Measurements from ENCODE around the gene SHC2.

DNA sequence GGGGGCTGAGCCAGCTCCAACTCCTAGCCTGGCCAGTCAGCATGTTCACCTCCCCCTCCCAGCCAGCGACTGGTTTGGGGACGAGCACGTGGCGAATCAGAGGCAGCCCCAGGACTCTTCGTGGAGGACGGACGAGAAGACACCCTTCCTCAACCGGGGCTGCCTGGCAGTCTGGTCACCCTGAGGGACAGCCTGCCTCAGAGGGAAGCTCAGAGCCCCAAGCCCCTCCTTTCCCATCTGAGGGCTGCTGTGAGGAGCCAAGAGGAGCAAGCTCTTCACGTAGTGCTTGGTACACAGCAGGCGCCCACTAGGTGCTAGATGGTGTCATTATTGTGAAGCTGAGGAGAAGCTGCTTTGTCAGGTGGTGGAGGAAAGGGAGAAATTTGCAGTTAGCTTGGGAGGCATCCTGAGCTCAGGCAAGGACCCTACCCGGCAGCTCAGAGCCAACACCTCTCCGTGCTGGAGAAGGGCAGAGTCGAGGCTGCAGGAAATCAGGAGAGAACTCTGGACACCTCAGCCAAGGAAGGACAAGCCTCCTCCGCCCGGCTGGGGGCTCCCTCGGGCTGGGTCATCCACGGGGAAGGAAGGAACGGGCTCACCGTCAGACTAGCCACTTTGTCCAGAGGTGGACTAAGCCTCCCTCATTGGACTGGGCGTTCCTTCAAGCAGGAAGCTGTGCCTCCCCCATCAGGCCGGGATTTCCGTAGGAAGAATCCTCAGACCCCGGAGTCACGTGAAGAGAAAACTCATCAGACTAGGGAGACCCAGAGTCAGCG is 37.0 kb downstream of the SHC2 start:
- TF ChIP-seq, protein P1, sequence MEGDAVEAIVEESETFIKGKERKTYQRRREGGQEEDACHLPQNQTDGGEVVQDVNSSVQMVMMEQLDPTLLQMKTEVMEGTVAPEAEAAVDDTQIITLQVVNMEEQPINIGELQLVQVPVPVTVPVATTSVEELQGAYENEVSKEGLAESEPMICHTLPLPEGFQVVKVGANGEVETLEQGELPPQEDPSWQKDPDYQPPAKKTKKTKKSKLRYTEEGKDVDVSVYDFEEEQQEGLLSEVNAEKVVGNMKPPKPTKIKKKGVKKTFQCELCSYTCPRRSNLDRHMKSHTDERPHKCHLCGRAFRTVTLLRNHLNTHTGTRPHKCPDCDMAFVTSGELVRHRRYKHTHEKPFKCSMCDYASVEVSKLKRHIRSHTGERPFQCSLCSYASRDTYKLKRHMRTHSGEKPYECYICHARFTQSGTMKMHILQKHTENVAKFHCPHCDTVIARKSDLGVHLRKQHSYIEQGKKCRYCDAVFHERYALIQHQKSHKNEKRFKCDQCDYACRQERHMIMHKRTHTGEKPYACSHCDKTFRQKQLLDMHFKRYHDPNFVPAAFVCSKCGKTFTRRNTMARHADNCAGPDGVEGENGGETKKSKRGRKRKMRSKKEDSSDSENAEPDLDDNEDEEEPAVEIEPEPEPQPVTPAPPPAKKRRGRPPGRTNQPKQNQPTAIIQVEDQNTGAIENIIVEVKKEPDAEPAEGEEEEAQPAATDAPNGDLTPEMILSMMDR (IDR thresholded peaks at IDR 0.05; ENCODE audit: control extremely low read depth in 1 of 3, insufficient read depth in 1 of 3, low read depth in 1 of 3, low read length in 3 of 3), result no peak
- TF ChIP-seq HDAC2 (IDR thresholded peaks at IDR 0.05; ENCODE audit: borderline replicate concordance in 1 of 2, low read depth in 2 of 2, low read length in 2 of 2) (no peak), EZH2 (IDR thresholded peaks at IDR 0.05; ENCODE audit: low read depth, low read length, severe bottlenecking) (no peak), POLR2AphosphoS5 (IDR thresholded peaks at IDR 0.05; ENCODE audit: low read depth, low read length) (no peak), POLR2A (IDR thresholded peaks at IDR 0.05; ENCODE audit: control extremely low read depth in 1 of 2, low read depth in 2 of 2, low read length in 2 of 2) (no peak), HDAC6 (IDR thresholded peaks at IDR 0.05; ENCODE audit: low read depth, low read length) (no peak), SP1 (IDR thresholded peaks at IDR 0.05; ENCODE audit: low read depth, low read length) (no peak), CEBPB (IDR thresholded peaks at IDR 0.05; ENCODE audit: low read depth, low read length) (no peak), RAD21 (IDR thresholded peaks at IDR 0.05 in 1 of 2, conservative IDR thresholded peaks at IDR 0.05 in 1 of 2; ENCODE audit: low read depth in 2 of 2, low read length in 2 of 2) (no peak), CREB1 (IDR thresholded peaks at IDR 0.05) (no peak), CHD2 (IDR thresholded peaks at IDR 0.05; ENCODE audit: low read length) (no peak), RFX5 (IDR thresholded peaks at IDR 0.05; ENCODE audit: borderline replicate concordance, low read depth, low read length) (no peak), KDM4A (IDR thresholded peaks at IDR 0.05; ENCODE audit: low read depth, low read length, severe bottlenecking) (no peak)
- TF ChIP-seq, protein P2, sequence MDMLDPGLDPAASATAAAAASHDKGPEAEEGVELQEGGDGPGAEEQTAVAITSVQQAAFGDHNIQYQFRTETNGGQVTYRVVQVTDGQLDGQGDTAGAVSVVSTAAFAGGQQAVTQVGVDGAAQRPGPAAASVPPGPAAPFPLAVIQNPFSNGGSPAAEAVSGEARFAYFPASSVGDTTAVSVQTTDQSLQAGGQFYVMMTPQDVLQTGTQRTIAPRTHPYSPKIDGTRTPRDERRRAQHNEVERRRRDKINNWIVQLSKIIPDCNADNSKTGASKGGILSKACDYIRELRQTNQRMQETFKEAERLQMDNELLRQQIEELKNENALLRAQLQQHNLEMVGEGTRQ (IDR thresholded peaks at IDR 0.05; ENCODE audit: low read length), result no peak

All from H1 (cell line).